HCT116 (cell line): ENCODE results near the gene MSI2. TPM values are rescaled to one million over a fixed set of nuclear protein-coding genes. Genes with fewer than 3 reads are reported as not detected.

Experiments used
- ATAC-seq: fragments of 200-7000 bp; cut with Tn5 transposase; 2 replicates; pipeline ENCODE4 v1.9.1; 2020; ENCODE audit warnings: mild to moderate bottlenecking, moderate library complexity
- BruUV-seq: library from RNA; stranded (reverse); fragments of 400-500 nt; replicated peaks from 2 replicates; lab custom pipeline; 2021; lab: Mats Ljungman, UMichigan
- CTCF ChIA-PET: fragments of 300-600 bp; sonication (Branson Sonifier 250); formaldehyde crosslinking; loops from one replicate; lab custom pipeline; 2021; ENCODE audit warnings: antibody characterized with exemption; lab: Charles Lee
- POLR2A ChIA-PET: fragments of 300-600, 350-600 bp; sonication (Branson Sonifier 250); formaldehyde crosslinking; loops from one replicate; lab custom pipeline; 2021; ENCODE audit warnings: antibody characterized with exemption; lab: Charles Lee
- RAD21 ChIA-PET, 2 experiments: fragments of 300-600 bp; sonication (Branson Sonifier 250); formaldehyde crosslinking; loops; one replicate each; lab custom pipeline; 2023; ENCODE audit warnings: low total read pairs in 2 of 2; ENCODE audit not compliant: uncharacterized antibody in 2 of 2, unreplicated experiment in 2 of 2, low non-redundant PET in 1 of 2; lab: Charles Lee
- DNase-seq: peaks from one replicate; pipeline ENCODE4 v3.0.0-alpha.2; 2010; ENCODE audit warnings: low read depth, low spot score
- H2AFZ ChIP-seq: fragments of 200-600 bp; shearing (Covaris generic), sonication (generic); 2 replicates; pipeline ENCODE4 v1.6.1; 2017; ENCODE audit warnings: low read depth, mixed run types, mixed read lengths, antibody characterized with exemption, low read length; ENCODE audit not compliant: poor library complexity, severe bottlenecking
- H3K27ac ChIP-seq: 2 replicates; pipeline ENCODE4 v1.5.1; 2012; ENCODE audit warnings: low read depth, low read length
- H3K27me3 ChIP-seq: fragments of 200-600 bp; sonication (generic); 2 replicates; pipeline ENCODE4 v1.6.1; 2016; ENCODE audit warnings: mixed run types, low read length, mixed read lengths; ENCODE audit not compliant: insufficient read depth
- H3K36me3 ChIP-seq, 2 experiments: fragments of 200-500 bp in 1 of 2; fragments of 200-600 bp in 1 of 2; sonication (Bioruptor generic) in 1 of 2; sonication (generic) in 1 of 2; 2 replicates each; pipeline versions ENCODE4 v1.5.1 to v1.6.1; 2014 to 2016; ENCODE audit warnings: low read length in 2 of 2, inconsistent platforms in 1 of 2, mixed read lengths in 1 of 2, mixed run types in 1 of 2; ENCODE audit not compliant: insufficient read depth in 2 of 2, control insufficient read depth in 1 of 2
- H3K4me1 ChIP-seq, 2 experiments: fragments of 200-600 bp in 1 of 2; sonication (generic) in 1 of 2; 2 replicates each; pipeline versions ENCODE4 v1.5.1 to v1.6.1; 2012 to 2017; ENCODE audit warnings: low read length in 2 of 2, inconsistent platforms in 1 of 2, mild to moderate bottlenecking in 1 of 2, mixed read lengths in 1 of 2, mixed run types in 1 of 2, moderate library complexity in 1 of 2; ENCODE audit not compliant: insufficient read depth in 2 of 2, control insufficient read depth in 1 of 2
- H3K4me2 ChIP-seq: fragments of 200-600 bp; sonication (generic); 2 replicates; pipeline ENCODE4 v1.6.1; 2017; ENCODE audit warnings: mixed run types, low read length, mixed read lengths
- H3K4me3 ChIP-seq, 2 experiments: fragments of 200-600 bp in 1 of 2; sonication (generic) in 1 of 2; replicated peaks in 1 of 2; 2 replicates each; pipeline ENCODE4 v1.5.1; 2011 to 2016; ENCODE audit warnings: low read length in 2 of 2, control low read depth in 1 of 2, low read depth in 1 of 2, mild to moderate bottlenecking in 1 of 2, mixed read lengths in 1 of 2, mixed run types in 1 of 2
- H3K79me2 ChIP-seq: fragments of 200-600 bp; sonication (generic); 2 replicates; pipeline ENCODE4 v1.6.1; 2017; ENCODE audit warnings: mild to moderate bottlenecking, mixed run types, low read length, moderate library complexity, mixed read lengths; ENCODE audit not compliant: insufficient read depth
- H3K9ac ChIP-seq: fragments of 200-600 bp; sonication (generic); 2 replicates; pipeline ENCODE4 v1.6.1; 2016; ENCODE audit warnings: low read length, mixed read lengths
- H3K9me2 ChIP-seq: fragments of 200-600 bp; sonication (generic), shearing (Covaris generic); 2 replicates; pipeline ENCODE4 v1.6.1; 2017; ENCODE audit warnings: mixed run types, mild to moderate bottlenecking, moderate library complexity; ENCODE audit not compliant: insufficient read depth
- H3K9me3 ChIP-seq, 2 experiments: fragments of 200-500 bp in 1 of 2; fragments of 200-600 bp in 1 of 2; sonication (Bioruptor generic) in 1 of 2; sonication (generic) in 1 of 2; 2 replicates each; pipeline ENCODE4 v1.6.1; 2014 to 2017; ENCODE audit warnings: low read length in 2 of 2, mixed read lengths in 2 of 2, inconsistent platforms in 1 of 2, low read depth in 1 of 2, mild to moderate bottlenecking in 1 of 2, mixed run types in 1 of 2, moderate library complexity in 1 of 2; ENCODE audit not compliant: control insufficient read depth in 1 of 2, insufficient read depth in 1 of 2
- H4K20me1 ChIP-seq: fragments of 200-600 bp; sonication (generic), shearing (Covaris generic); 2 replicates; pipeline ENCODE4 v1.6.1; 2017; ENCODE audit warnings: mixed run types, mild to moderate bottlenecking, moderate library complexity; ENCODE audit not compliant: insufficient read depth
- CEBPB ChIP-seq: IDR thresholded peaks from 2 replicates; pipeline ENCODE4 v1.6.1; 2012; ENCODE audit warnings: low read depth
- ELF1 ChIP-seq: IDR thresholded peaks from 2 replicates; pipeline ENCODE4 v1.6.1; 2012; ENCODE audit warnings: low read depth, borderline replicate concordance
- EZH2 ChIP-seq: fragments of 200-600 bp; sonication (generic); IDR thresholded peaks from 2 replicates; pipeline ENCODE4 v1.6.1; 2017; ENCODE audit warnings: antibody characterized with exemption, mixed run types
- FOSL1 ChIP-seq: IDR thresholded peaks from 2 replicates; pipeline ENCODE4 v1.6.1; 2012; ENCODE audit warnings: low read depth
- JUND ChIP-seq: IDR thresholded peaks from 2 replicates; pipeline ENCODE4 v1.6.1; 2012
- MAX ChIP-seq: IDR thresholded peaks from 2 replicates; pipeline ENCODE4 v1.6.1; 2012
- POLR2AphosphoS5 ChIP-seq: IDR thresholded peaks from 2 replicates; pipeline ENCODE4 v1.6.1; 2011; ENCODE audit warnings: mild to moderate bottlenecking, low read depth, low read length, moderate library complexity
- RAD21 ChIP-seq: IDR thresholded peaks from 2 replicates; pipeline ENCODE4 v1.6.1; 2012; ENCODE audit warnings: low read depth, mild to moderate bottlenecking
- SIN3A ChIP-seq: IDR thresholded peaks from 2 replicates; pipeline ENCODE4 v1.6.1; 2012; ENCODE audit warnings: low read depth
- SP1 ChIP-seq: IDR thresholded peaks from 2 replicates; pipeline ENCODE4 v1.6.1; 2012; ENCODE audit warnings: low read depth
- TCF7L2 ChIP-seq: IDR thresholded peaks from 2 replicates; pipeline ENCODE4 v1.7.0; 2011; ENCODE audit warnings: borderline replicate concordance, inconsistent platforms; ENCODE audit not compliant: insufficient read depth, insufficient read length; ENCODE audit errors: extremely low read depth
- YY1 ChIP-seq: IDR thresholded peaks from 2 replicates; pipeline ENCODE4 v1.6.1; 2011; ENCODE audit warnings: low read length, low read depth, moderate library complexity, mild to moderate bottlenecking; ENCODE audit not compliant: insufficient replicate concordance; ENCODE audit errors: extremely low read depth
- ZNF274 ChIP-seq: fragments of 200-500 bp; sonication (Bioruptor generic); IDR thresholded peaks from 2 replicates; pipeline ENCODE4 v1.6.1; 2014; ENCODE audit warnings: mild to moderate bottlenecking, low read depth, low read length, inconsistent platforms
- intact Hi-C: fragments of 100-400 bp; cut with micrococcal nuclease; formaldehyde crosslinking; loops from 2 replicates; pipeline ENCODE4 v1.10.0; 2022
- total RNA-seq: library from RNA; stranded (reverse); gene quantifications from one replicate; pipeline ENCODE4 v1.2.1, GENCODE V29; 2021; ENCODE audit not compliant: unreplicated experiment
- TF ChIP-seq, protein P1 (sequence below): IDR thresholded peaks from 2 replicates; pipeline ENCODE4 v1.6.1; 2012

MSI2 gene
- total RNA-seq, 1 experiment from 2014 or later = 137 TPM

DNA sequence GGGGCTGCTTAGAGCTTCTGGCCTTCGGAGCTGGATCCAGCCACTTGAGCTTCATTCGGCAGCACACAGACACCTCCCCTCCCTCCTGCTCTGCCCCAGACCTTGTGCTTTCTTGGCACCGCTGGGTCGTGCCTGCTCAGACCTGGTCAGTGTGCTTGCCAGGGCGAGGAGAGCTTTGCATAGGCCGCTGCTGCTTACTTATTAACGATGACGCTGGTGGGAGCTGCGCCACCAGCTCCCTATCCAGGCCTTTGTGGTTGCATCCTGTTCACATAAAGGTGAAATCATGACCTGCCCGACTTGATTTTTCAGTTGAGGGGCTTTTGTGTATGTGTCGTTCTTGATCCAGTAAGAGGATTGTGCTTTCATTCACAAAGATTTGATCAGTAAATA is 101.1 kb downstream of the MSI2 start:
- RAD21 ChIA-PET = no interaction called here
- Histone ChIP-seq H3K27me3 (no peaks in the 10 kb centered on the region), H2AFZ (no peak overlapping the region), H3K4me3 (no peak overlapping the region), H3K4me1 (peaks cover 8 to 19% of the 10 kb centered on the region in 2 experiments), H3K9ac (no peak overlapping the region), H3K4me2 (no peak overlapping the region), H3K9me3 (no peaks in the 10 kb centered on the region), H4K20me1 (no peaks in the 10 kb centered on the region), H3K79me2 (peaks cover 20% of the 10 kb centered on the region), H3K9me2 (no peaks in the 10 kb centered on the region), H3K27ac (no peak overlapping the region), H3K36me3 (no peaks in the 10 kb centered on the region)
- CTCF ChIA-PET = interaction anchor here (0.8 to 1.1 kb wide), 2 partner anchors 114 to 250 kb away, joined by 3 read pairs; no protein-coding TSS in a partner anchor
- BruUV-seq = no TSS peak
- POLR2A ChIA-PET = no interaction called here
- ATAC-seq (no peak), DNase-seq (no peak)
- intact Hi-C loops = no loop called here
- TF ChIP-seq SIN3A (no peak), ELF1 (no peak)

GRCh38 chr17:57357830-57358430 is 101.6 kb downstream of the MSI2 start:
- DNase-seq (no peak), ATAC-seq (peak; percentile 27; the same call in 1 of the 2 replicates)
- peaks cover 8 to 19% of the 10 kb centered on the region in 2 experiments for H3K4me1 ChIP-seq
- TF ChIP-seq FOSL1 = no peak
- TF ChIP-seq SP1 = no peak
- no peak for TF ChIP-seq ZNF274
- TF ChIP-seq EZH2 = no peak
- no peak for TF ChIP-seq MAX
- TF ChIP-seq, protein P1, sequence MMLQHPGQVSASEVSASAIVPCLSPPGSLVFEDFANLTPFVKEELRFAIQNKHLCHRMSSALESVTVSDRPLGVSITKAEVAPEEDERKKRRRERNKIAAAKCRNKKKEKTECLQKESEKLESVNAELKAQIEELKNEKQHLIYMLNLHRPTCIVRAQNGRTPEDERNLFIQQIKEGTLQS = no peak
- no peak for TF ChIP-seq POLR2AphosphoS5
- no peak for TF ChIP-seq CEBPB
- TF ChIP-seq RAD21 = no peak
- TF ChIP-seq TCF7L2 = no peak
- TF ChIP-seq YY1 = no peak
- no peak for TF ChIP-seq JUND
- H3K9ac ChIP-seq = no peak overlapping the region
- H3K27me3 ChIP-seq = no peaks in the 10 kb centered on the region
- H3K4me2 ChIP-seq = no peak overlapping the region
- no peak overlapping the region for H3K27ac ChIP-seq
- no peaks in the 10 kb centered on the region for H3K36me3 ChIP-seq
- H2AFZ ChIP-seq = no peak overlapping the region
- intact Hi-C loops = no loop called here
- peaks cover 20% of the 10 kb centered on the region for H3K79me2 ChIP-seq
- RAD21 ChIA-PET = no interaction called here
- CTCF ChIA-PET = interaction anchor here (0.8 to 1.1 kb wide), 2 partner anchors 115 to 251 kb away, joined by 3 read pairs; no protein-coding TSS in a partner anchor
- H4K20me1 ChIP-seq = no peaks in the 10 kb centered on the region
- POLR2A ChIA-PET = no interaction called here
- H3K9me2 ChIP-seq = no peaks in the 10 kb centered on the region
- no peak overlapping the region for H3K4me3 ChIP-seq
- no TSS peak for BruUV-seq
- H3K9me3 ChIP-seq = no peaks in the 10 kb centered on the region
